ENCODE data around the gene DDR1.
"Not testable (repeated sequence)": the region's sequence is repeated elsewhere in the genome, so short reads cannot be mapped to it uniquely, and the experiment has no call there.

The DDR1 gene

DNA sequence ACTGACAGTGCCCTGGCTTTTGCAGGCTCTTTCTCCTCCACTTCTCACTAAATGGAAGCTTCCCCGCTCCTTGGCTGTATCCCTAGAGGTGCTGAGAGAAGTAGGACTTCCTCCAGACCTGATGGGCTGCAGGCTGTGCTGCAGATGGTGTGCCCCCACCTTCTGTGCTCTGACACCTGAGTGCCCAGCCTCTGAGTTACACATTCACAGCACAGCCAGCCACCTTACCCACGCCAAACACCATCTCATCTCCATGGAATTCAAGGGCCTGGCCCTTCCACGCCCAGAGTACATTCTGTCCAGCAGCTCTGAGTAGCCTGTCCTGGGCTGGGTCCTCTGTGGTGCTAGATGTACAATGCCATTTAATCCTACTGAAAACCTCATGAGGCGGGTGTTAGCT is 42.3 kb downstream of the DDR1 start:
- Histone ChIP-seq H3K4me1 (ENCODE audit: low read length) (no peaks in the 10 kb centered on the region), H3K9ac (ENCODE audit: low read length) (no peak overlapping the region), H3K9me3 (ENCODE audit: insufficient read depth, low read length) (no peaks in the 10 kb centered on the region), H3K4me2 (ENCODE audit: low read length) (no peak overlapping the region), H3K27ac (ENCODE audit: low read length) (no peak overlapping the region), H2AFZ (ENCODE audit: low read depth, low read length) (no peak overlapping the region), H3K27me3 (ENCODE audit: low read depth, low read length) (no peaks in the 10 kb centered on the region), H3K4me3 (ENCODE audit: low read length) (no peak overlapping the region), H3K79me2 (ENCODE audit: low read length) (no peaks in the 10 kb centered on the region), H3K36me3 (replicated peaks; ENCODE audit: low read depth, low read length) (peaks cover 15% of the 10 kb centered on the region), H4K20me1 (ENCODE audit: insufficient read depth, low read length) (no peaks in the 10 kb centered on the region)
- no peak for TF ChIP-seq EZH2phosphoT487 (IDR thresholded peaks at IDR 0.05; ENCODE audit: low read depth)
- TF ChIP-seq CTCF (IDR thresholded peaks at IDR 0.05; ENCODE audit: low read depth, low read length): no peak

- H3K27ac ChIP-seq (ENCODE audit: low read length); H3K9ac ChIP-seq (ENCODE audit: low read length); H3K4me1 ChIP-seq (ENCODE audit: low read length); H3K79me2 ChIP-seq (ENCODE audit: low read length); H3K27me3 ChIP-seq (ENCODE audit: low read depth, low read length); H3K4me2 ChIP-seq (ENCODE audit: low read length); H2AFZ ChIP-seq (ENCODE audit: low read depth, low read length); H3K4me3 ChIP-seq (ENCODE audit: low read length); H4K20me1 ChIP-seq (ENCODE audit: insufficient read depth, low read length); H3K9me3 ChIP-seq (ENCODE audit: insufficient read depth, low read length): not testable (repeated sequence)
- peaks cover 13% of the 10 kb centered on the region for H3K36me3 ChIP-seq (replicated peaks; ENCODE audit: low read depth, low read length)
These were observed 42.8 kb downstream of the DDR1 start for GRCh38 chr6:30927080-30927479.

DNA sequence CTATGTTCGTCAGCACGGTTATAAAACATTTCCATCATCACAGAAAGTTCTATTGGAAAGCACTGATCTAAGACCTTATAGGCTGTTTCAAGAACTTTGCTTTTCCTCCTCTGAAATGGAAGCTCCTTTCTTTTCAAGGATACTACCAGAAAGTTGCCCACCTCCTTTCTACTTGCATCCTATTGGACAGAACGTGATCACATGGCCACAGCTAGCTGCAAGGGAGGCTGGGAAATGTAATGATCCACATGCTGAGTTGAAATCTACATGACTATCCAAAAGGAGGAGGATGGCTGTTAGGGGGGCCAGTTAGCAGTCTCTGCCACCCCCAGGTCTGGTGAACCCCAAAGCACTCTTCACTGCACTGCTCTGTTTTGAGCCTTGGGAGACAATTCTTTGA is 44.4 kb downstream of the DDR1 start:
- TF ChIP-seq EZH2phosphoT487 (IDR thresholded peaks at IDR 0.05; ENCODE audit: low read depth) (no peak), CTCF (IDR thresholded peaks at IDR 0.05; ENCODE audit: low read depth, low read length) (no peak)
- no peak overlapping the region for H3K27ac ChIP-seq (ENCODE audit: low read length)
- no peaks in the 10 kb centered on the region for H3K79me2 ChIP-seq (ENCODE audit: low read length)
- H3K9me3 ChIP-seq (ENCODE audit: insufficient read depth, low read length): no peaks in the 10 kb centered on the region
- H3K4me1 ChIP-seq (ENCODE audit: low read length): no peaks in the 10 kb centered on the region
- H4K20me1 ChIP-seq (ENCODE audit: insufficient read depth, low read length): no peaks in the 10 kb centered on the region
- no peak overlapping the region for H3K4me3 ChIP-seq (ENCODE audit: low read length)
- no peaks in the 10 kb centered on the region for H3K27me3 ChIP-seq (ENCODE audit: low read depth, low read length)
- H3K36me3 ChIP-seq (replicated peaks; ENCODE audit: low read depth, low read length): peaks cover 11% of the 10 kb centered on the region
- H2AFZ ChIP-seq (ENCODE audit: low read depth, low read length): no peak overlapping the region
- H3K9ac ChIP-seq (ENCODE audit: low read length): no peak overlapping the region
- H3K4me2 ChIP-seq (ENCODE audit: low read length): no peak overlapping the region

DNA sequence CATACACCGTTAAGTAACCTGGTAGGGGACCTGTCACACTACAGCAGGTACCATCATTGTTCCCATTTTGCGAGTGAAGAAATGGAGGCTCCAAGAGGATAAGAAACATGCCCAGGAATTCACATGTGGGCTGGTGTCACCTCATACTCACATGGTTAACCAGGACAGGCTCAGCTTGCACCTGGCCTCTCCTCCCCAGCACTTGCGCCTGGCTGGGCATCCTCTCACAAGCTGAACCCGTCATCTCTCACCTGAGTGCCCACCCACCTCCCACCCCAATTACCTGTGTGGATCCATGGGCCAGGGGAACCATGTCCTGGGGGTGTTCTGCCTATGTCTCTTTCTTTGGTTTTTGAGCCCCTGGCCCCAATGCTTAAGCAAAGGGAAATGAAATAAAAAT is 46.2 kb downstream of the DDR1 start:
- H4K20me1 ChIP-seq (ENCODE audit: insufficient read depth, low read length): no peaks in the 10 kb centered on the region
- no peaks in the 10 kb centered on the region for H3K4me1 ChIP-seq (ENCODE audit: low read length)
- H3K79me2 ChIP-seq (ENCODE audit: low read length): no peaks in the 10 kb centered on the region
- H3K4me3 ChIP-seq (ENCODE audit: low read length): no peak overlapping the region
- TF ChIP-seq EZH2phosphoT487 (IDR thresholded peaks at IDR 0.05; ENCODE audit: low read depth): no peak
- no peak for TF ChIP-seq CTCF (IDR thresholded peaks at IDR 0.05; ENCODE audit: low read depth, low read length)
- no peaks in the 10 kb centered on the region for H3K27me3 ChIP-seq (ENCODE audit: low read depth, low read length)
- H3K9ac ChIP-seq (ENCODE audit: low read length): no peak overlapping the region
- H2AFZ ChIP-seq (ENCODE audit: low read depth, low read length): no peak overlapping the region
- H3K4me2 ChIP-seq (ENCODE audit: low read length): no peak overlapping the region
- no peak overlapping the region for H3K27ac ChIP-seq (ENCODE audit: low read length)
- H3K9me3 ChIP-seq (ENCODE audit: insufficient read depth, low read length): no peaks in the 10 kb centered on the region
- peaks cover 11% of the 10 kb centered on the region for H3K36me3 ChIP-seq (replicated peaks; ENCODE audit: low read depth, low read length)

- H3K4me2 ChIP-seq (ENCODE audit: low read length): no peak overlapping the region
- no peak overlapping the region for H2AFZ ChIP-seq (ENCODE audit: low read depth, low read length)
- no peaks in the 10 kb centered on the region for H3K9me3 ChIP-seq (ENCODE audit: insufficient read depth, low read length)
- H3K4me3 ChIP-seq (ENCODE audit: low read length): no peak overlapping the region
- H4K20me1 ChIP-seq (ENCODE audit: insufficient read depth, low read length): no peaks in the 10 kb centered on the region
- no peaks in the 10 kb centered on the region for H3K4me1 ChIP-seq (ENCODE audit: low read length)
- H3K79me2 ChIP-seq (ENCODE audit: low read length): no peaks in the 10 kb centered on the region
- TF ChIP-seq CTCF (IDR thresholded peaks at IDR 0.05; ENCODE audit: low read depth, low read length) (no peak), EZH2phosphoT487 (IDR thresholded peaks at IDR 0.05; ENCODE audit: low read depth) (no peak)
- H3K9ac ChIP-seq (ENCODE audit: low read length): no peak overlapping the region
- H3K27me3 ChIP-seq (ENCODE audit: low read depth, low read length): no peaks in the 10 kb centered on the region
- peaks cover 11% of the 10 kb centered on the region for H3K36me3 ChIP-seq (replicated peaks; ENCODE audit: low read depth, low read length)
- no peak overlapping the region for H3K27ac ChIP-seq (ENCODE audit: low read length)
These were observed 47.0 kb downstream of the DDR1 start for GRCh38 chr6:30931272-30931671.

Data from OCI-LY3 (cell line).